ENCODE data around the gene HOXD3.

Gene HOXD3

DNA sequence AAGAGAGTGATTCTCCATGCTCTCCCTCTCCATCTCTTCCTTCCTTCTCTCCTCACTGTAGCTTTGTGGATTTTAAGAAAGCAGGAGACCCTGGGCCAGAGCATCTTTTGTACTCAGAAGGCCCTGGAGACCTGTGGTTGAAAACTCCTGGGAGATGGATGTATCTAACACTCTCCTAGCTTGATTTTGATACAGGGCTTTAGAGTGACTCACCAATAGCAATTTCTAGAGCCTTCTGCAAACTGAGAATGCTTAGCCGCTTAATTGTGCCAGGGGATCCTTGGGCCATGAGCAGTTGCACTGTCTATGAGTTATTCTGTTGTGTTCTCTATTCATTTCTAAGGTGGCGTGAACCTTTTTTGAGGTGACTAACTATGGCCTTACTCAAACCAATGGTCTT, 49.0 kb downstream of the HOXD3 start:
- no peak for DNase-seq (ENCODE audit: low read depth in 3 of 3, low spot score in 1 of 3)

DNA sequence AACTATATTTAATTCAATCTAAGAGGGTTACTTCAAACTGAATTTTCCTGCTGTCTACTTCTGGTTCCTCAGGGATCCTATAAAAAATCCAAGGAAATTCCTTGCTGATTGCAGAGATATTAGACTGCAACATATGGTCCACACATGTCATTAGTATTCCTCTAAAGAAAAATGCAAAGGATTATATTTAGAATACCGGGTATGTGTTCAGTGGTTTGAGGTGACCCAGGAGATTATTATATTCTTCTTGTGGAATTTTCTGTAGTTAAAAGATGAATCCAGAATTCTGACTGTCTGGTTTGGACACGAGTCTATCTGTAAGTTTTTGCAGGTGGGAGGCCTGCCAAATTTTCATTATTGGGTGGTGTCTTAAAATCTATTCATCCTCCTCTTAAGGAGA, 49.6 kb downstream of the HOXD3 start:
- no peak for DNase-seq (ENCODE audit: low read depth in 3 of 3, low spot score in 1 of 3)

DNA sequence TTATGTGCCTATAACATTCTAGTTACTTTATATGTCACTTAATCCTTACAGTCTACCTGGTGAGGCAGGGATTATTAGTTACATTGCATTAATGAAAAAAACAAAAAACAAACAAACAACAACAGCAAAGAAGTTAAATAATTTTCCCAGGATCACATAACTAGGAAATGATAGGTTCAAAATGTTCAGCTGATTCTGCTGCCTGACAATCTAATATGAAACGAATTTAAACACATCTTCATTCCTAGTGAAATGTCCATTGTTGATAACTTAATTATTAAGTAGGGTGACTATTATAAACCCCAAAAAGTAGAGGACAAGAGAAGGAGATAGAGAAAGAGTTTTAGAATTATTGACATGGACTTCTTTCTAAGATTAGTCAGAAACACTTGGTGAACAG, 54.0 kb downstream of the HOXD3 start:
- no peak for DNase-seq (ENCODE audit: low read depth in 3 of 3, low spot score in 1 of 3)

DNA sequence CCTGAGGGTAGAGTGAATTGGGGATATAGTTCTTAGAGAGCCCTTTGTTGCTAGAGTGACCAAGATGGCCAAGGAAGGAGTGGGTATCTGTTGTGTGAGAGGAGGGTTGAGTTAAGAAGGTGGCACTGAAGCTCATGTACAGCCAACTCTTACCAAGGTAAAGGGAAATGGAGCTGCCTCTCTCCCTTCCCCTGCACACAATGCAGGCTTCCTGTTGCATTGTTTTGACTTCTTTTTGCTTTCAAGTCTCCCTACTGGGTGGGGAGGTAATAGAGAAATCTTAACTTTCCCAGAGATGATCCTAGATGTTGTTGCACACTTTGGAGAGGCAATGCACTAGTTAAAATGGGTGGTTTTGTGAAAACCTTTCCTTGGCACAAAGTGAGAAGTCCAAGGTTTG, 55.2 kb downstream of the HOXD3 start:
- DNase-seq (ENCODE audit: low read depth in 3 of 3, low spot score in 1 of 3) = no peak

DNA sequence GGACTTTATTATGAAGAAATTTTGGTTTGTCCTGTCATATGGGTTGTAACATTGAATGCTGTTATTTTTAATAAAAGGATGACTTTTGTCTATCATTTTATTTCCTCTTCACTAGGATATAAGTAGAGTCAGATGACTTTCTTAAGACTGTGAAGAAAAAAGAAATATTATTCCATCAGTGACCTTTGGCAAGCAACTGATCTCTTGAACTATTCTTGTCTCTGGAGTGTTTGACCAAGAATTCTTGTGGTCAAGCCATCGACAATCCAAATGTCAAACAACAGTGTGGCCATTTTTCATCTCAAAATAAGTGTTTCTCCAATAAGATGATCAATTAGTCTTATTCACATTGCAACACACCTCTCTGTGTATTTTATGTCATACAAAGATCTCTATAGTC, 56.3 kb downstream of the HOXD3 start:
- DNase-seq (ENCODE audit: low read depth in 3 of 3, low spot score in 1 of 3) = no peak
